Right cardiac atrium (tissue), 5 donors: ENCODE data around the gene RPL10. TPM values are rescaled to one million over a fixed set of nuclear protein-coding genes. Genes with fewer than 3 reads are reported as not detected.

Experiments
- ATAC-seq, 2 donors: fragments of 200-7000 bp; cut with Tn5 transposase; one replicate each; pipeline versions ENCODE4 v1.8.0 to v1.9.1; 2020; ENCODE audit warnings: moderate library complexity in 2 of 2, mild to moderate bottlenecking in 1 of 2
- DNase-seq, 3 donors: peaks; one replicate each; pipeline ENCODE4 v3.0.0-alpha.2; 2020
- H3K27ac ChIP-seq: one replicate; pipeline ENCODE4 v1.5.1; 2013; ENCODE audit warnings: mild to moderate bottlenecking, low read length, control low read depth, moderate library complexity
- H3K27me3 ChIP-seq: one replicate; pipeline ENCODE4 v1.6.1; 2013; ENCODE audit not compliant: control insufficient read depth, insufficient read depth
- H3K4me1 ChIP-seq: one replicate; pipeline ENCODE4 v1.6.1; 2013; ENCODE audit warnings: low read length; ENCODE audit not compliant: control insufficient read depth, insufficient read depth
- H3K4me3 ChIP-seq: one replicate; pipeline ENCODE4 v1.5.1; 2013; ENCODE audit warnings: low read length, control low read depth
- H3K9me3 ChIP-seq: one replicate; pipeline ENCODE4 v1.6.1; 2013; ENCODE audit warnings: low read length; ENCODE audit not compliant: control insufficient read depth
- WGBS: extraction: QIAGEN DNeasy Blood & Tissue Kit; methylation state at CpG from one replicate; pipeline ENCODE4 v1.1.7; 2013; 5-methylcytosine and 5-hydroxymethylcytosine counted together
- intact Hi-C, 4 donors: fragments of 100-400 bp; cut with DNase I; formaldehyde crosslinking; loops; one replicate each; pipeline versions ENCODE4 v1.11.0 to v1.14.0; 2022 to 2023
- long read RNA-seq, 4 donors: library from polyadenylated mRNA; unstranded; transcript quantifications; one replicate each; pipeline ENCODE4 v2.0.0, GENCODE V29; 2020 to 2021
- polyA plus RNA-seq: library from polyadenylated mRNA; stranded (reverse); fragments of 200-250 nt; gene quantifications from one replicate; pipeline ENCODE4 v1.2.3, GENCODE V29; 2013
- total RNA-seq, 4 donors: library from RNA; stranded (reverse); fragmentation: NEBNext Ultra II Directional; extraction: Animal tissue kit (Norgen Biotek cat#: 25700); gene quantifications; one replicate each; pipeline ENCODE4 v1.2.1, GENCODE V29; 2021
- donor health status: healthy with polysubstance abuse.
- donor health status: DM: no; HTN: yes; CAD: no.
- donor health status: DM: no; HTN: no; CAD: no.
- donor health status: DM: no; HTN: yes; CAD: no; lungs with severe emphysema.
- donor health status: DM: yes; HTN: yes; CAD: no.

The RPL10 gene
- 1,000 to 10,000 TPM; 2,034 to 2,544 (median 2,211) TPM for total RNA-seq
- polyA plus RNA-seq: 2,857 TPM
- long read RNA-seq, donor 1, transcript RPL10-201 (6 exons, 2,278 nt): minor isoform, 18 of 75 reads
- long read RNA-seq, donor 1, transcript RPL10-204 (7 exons, 2,318 nt): major isoform, 36 of 75 reads
- long read RNA-seq, donor 1, partial matches to known transcripts: 13 of 75 reads
- long read RNA-seq, donor 1, other reads (novel, unspliced or antisense): 3 of 75 reads
- long read RNA-seq, donor 2, transcript RPL10-201 (6 exons, 2,278 nt): major isoform, 727 of 805 reads
- long read RNA-seq, donor 2, transcript RPL10-204 (7 exons, 2,318 nt): minor isoform, 28 of 805 reads
- long read RNA-seq, donor 2, transcript RPL10-207 (7 exons, 657 nt): minor isoform, 10 of 805 reads
- long read RNA-seq, donor 2, partial matches to known transcripts: 31 of 805 reads
- long read RNA-seq, donor 2, other reads (novel, unspliced or antisense): 8 of 805 reads
- long read RNA-seq, donor 3, transcript RPL10-201 (6 exons, 2,278 nt): major isoform, 513 of 640 reads
- long read RNA-seq, donor 3, transcript RPL10-216 (5 exons, 1,369 nt): minor isoform, 20 of 640 reads
- long read RNA-seq, donor 3, transcript RPL10-204 (7 exons, 2,318 nt): minor isoform, 17 of 640 reads
- long read RNA-seq, donor 3, partial matches to known transcripts: 78 of 640 reads
- long read RNA-seq, donor 3, other reads (novel, unspliced or antisense): 4 of 640 reads
- long read RNA-seq, donor 4, transcript RPL10-201 (6 exons, 2,278 nt): major isoform, 523 of 577 reads
- long read RNA-seq, donor 4, transcript RPL10-204 (7 exons, 2,318 nt): minor isoform, 17 of 577 reads
- long read RNA-seq, donor 4, partial matches to known transcripts: 23 of 577 reads
- long read RNA-seq, donor 4, other reads (novel, unspliced or antisense): 6 of 577 reads

DNA sequence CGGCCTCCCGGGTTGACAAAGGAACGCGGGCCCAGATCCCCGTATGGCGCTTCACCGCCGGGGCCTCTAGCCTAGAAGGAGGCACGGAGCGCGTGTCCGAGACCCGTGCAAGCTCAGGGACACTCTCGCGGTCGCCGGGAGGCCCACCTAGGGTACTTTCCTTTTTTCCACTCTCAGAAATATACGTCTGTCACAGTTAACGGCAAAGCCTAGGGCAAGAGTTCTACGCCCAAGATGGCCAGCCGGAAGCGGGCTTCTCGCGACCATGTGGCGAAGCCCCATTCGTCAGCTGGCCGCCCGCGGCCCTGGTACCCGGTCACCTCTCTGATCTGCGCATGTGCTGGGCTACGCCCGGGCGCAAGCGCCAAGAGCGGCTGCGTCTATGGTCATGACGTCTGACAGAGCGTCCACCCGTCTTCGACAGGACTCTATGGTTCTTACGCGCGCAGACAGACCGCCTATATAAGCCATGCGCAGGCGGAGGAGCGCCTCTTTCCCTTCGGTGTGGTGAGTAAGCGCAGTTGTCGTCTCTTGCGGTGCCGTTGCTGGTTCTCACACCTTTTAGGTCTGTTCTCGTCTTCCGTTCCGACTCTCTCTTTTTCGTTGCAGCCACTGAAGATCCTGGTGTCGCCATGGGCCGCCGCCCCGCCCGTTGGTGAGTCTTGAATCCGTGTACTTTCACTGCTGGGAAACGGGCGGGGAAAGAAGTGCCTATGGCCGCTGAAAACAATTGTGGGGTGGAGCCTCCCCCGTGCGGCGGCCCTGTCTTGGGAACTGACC lies at the start of gene RPL10:
Gene RPL10, plus strand, starts transcription at position 490 of the 780 bp plus-strand sequence. Its CDS starts 143 bp downstream, at position 633.
- DNase-seq (peak; percentile 95 to 98 (median 97)), ATAC-seq (peak; percentile 91 to 93)
- intact Hi-C loops: no loop called here
- Histone ChIP-seq H3K27me3 (no peaks in the 10 kb centered on the region), H3K27ac (peak within 1 kb of the TSS; percentile 100), H3K9me3 (no peaks in the 10 kb centered on the region), H3K4me1 (peaks cover 2% of the 10 kb centered on the region), H3K4me3 (peak within 1 kb of the TSS; percentile 99)
- WGBS: under 1% methylated on average over 69 of the region's 69 CpGs

- DNase-seq (peak; percentile 22 to 69 (median 58)), ATAC-seq (no peak)
- Histone ChIP-seq H3K9me3 (no peaks in the 10 kb centered on the region), H3K4me1 (no peaks in the 10 kb centered on the region), H3K27me3 (no peaks in the 10 kb centered on the region), H3K27ac (no peak overlapping the region), H3K4me3 (no peak overlapping the region)
- intact Hi-C loops: no loop called here
- WGBS: 85% methylated on average over 22 of the region's 24 CpGs
Observed at GRCh38 chrX:154348646-154349358, 49.4 kb upstream of the RPL10 start.

GRCh38 chrX:154349359-154349935 lies 48.7 kb upstream of the RPL10 start:
- DNase-seq: peak; percentile 15 to 49 (median 46)
- Histone ChIP-seq H3K4me3 (no peak overlapping the region), H3K27ac (no peak overlapping the region), H3K27me3 (no peaks in the 10 kb centered on the region), H3K4me1 (no peaks in the 10 kb centered on the region), H3K9me3 (no peaks in the 10 kb centered on the region)
- intact Hi-C loops: no loop called here
- ATAC-seq: no peak
- 61% methylated on average over 19 of the region's 19 CpGs for WGBS

DNA sequence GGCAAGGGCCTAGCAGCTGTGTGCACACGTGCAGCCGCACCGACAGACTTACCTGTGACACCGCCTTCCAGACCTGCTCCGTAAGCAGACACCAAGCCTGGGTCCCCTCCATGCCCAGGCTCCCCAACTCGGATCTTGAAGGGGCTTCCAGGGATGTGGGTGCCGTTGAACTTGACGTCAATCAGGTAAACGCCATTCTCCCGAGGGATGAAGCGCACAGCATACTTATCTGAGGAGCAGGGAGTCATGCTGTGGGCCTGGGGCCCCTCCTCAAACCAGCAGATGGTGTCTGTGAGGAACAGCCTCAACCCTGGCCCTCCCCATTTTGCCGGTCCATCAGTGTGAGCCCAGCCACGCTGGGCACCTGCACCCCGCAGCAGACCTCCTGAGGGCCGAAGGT lies 48.2 kb upstream of the RPL10 start:
- ATAC-seq (no peak), DNase-seq (peak in 2 of 3 donors; percentile 34 to 47)
- H3K27ac ChIP-seq: no peak overlapping the region
- no peaks in the 10 kb centered on the region for H3K4me1 ChIP-seq
- 80% methylated on average over 15 of the region's 15 CpGs for WGBS
- intact Hi-C loops: no loop called here
- H3K9me3 ChIP-seq: no peaks in the 10 kb centered on the region
- no peaks in the 10 kb centered on the region for H3K27me3 ChIP-seq
- no peak overlapping the region for H3K4me3 ChIP-seq

- 77% methylated on average over 19 of the region's 19 CpGs for WGBS
- Histone ChIP-seq H3K4me3 (no peak overlapping the region), H3K27ac (no peak overlapping the region), H3K4me1 (no peaks in the 10 kb centered on the region), H3K27me3 (no peaks in the 10 kb centered on the region), H3K9me3 (no peaks in the 10 kb centered on the region)
- intact Hi-C loops: no loop called here
- ATAC-seq (no peak), DNase-seq (peak in 2 of 3 donors; percentile 20 to 59)
Observed at GRCh38 chrX:154350429-154351182, 47.6 kb upstream of the RPL10 start.

GRCh38 chrX:154351183-154352011 lies 46.8 kb upstream of the RPL10 start:
- Histone ChIP-seq H3K4me3 (no peak overlapping the region), H3K4me1 (no peaks in the 10 kb centered on the region), H3K9me3 (no peaks in the 10 kb centered on the region), H3K27ac (no peak overlapping the region), H3K27me3 (no peaks in the 10 kb centered on the region)
- ATAC-seq: no peak
- intact Hi-C loops: no loop called here
- 70% methylated on average over 29 of the region's 30 CpGs for WGBS
- peak in 2 of 3 donors; percentile 37 to 42 for DNase-seq

GRCh38 chrX:154352012-154352401 lies 46.2 kb upstream of the RPL10 start:
- H3K27ac ChIP-seq: no peak overlapping the region
- DNase-seq (peak in 2 of 3 donors; percentile 17 to 37), ATAC-seq (no peak)
- intact Hi-C loops: no loop called here
- 68% methylated on average over 14 of the region's 14 CpGs for WGBS
- H3K4me1 ChIP-seq: no peaks in the 10 kb centered on the region
- no peak overlapping the region for H3K4me3 ChIP-seq
- H3K27me3 ChIP-seq: no peaks in the 10 kb centered on the region
- H3K9me3 ChIP-seq: no peaks in the 10 kb centered on the region

DNA sequence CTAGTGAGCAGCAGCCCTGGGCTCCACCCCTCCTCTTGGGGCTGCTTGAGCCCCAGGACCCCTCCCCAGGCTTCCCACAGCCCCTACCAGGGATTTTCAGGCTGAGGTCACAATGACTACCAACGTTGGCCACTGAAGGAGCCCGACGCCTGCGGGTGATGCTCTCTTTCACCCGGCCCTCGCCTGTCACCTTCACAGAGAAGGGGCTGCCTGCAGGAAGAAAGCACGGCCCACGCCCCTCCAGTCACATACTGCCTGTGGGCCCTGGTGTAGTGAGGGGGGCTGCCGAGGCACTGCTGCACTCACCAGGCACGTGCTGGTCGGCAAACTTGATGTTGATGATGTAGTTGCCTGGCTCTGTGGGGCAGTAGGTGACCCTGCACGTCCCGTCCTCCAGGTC lies 45.7 kb upstream of the RPL10 start:
- 62% methylated on average over 13 of the region's 13 CpGs for WGBS
- no peak overlapping the region for H3K27ac ChIP-seq

More for the DNA sequence above, 45.7 kb upstream of the RPL10 start:
- DNase-seq (peak in 2 of 3 donors; percentile 17 to 53), ATAC-seq (no peak)
- no peak overlapping the region for H3K4me3 ChIP-seq
- no peaks in the 10 kb centered on the region for H3K9me3 ChIP-seq
- intact Hi-C loops: no loop called here
- H3K27me3 ChIP-seq: no peaks in the 10 kb centered on the region
- no peaks in the 10 kb centered on the region for H3K4me1 ChIP-seq
